HG02571 (cell line): ENCODE data around the gene RNPS1.
"Not testable (repeated sequence)": the region's sequence is repeated elsewhere in the genome, so short reads cannot be mapped to it uniquely, and the experiment has no call there.

Source experiments
- ATAC-seq: cut with Tn5 transposase; IDR thresholded peaks from one replicate; pipeline ENCODE4 v1.9.1; 2021; ENCODE audit warnings: mild to moderate bottlenecking, moderate library complexity; ENCODE audit not compliant: unreplicated experiment

Gene RNPS1

DNA sequence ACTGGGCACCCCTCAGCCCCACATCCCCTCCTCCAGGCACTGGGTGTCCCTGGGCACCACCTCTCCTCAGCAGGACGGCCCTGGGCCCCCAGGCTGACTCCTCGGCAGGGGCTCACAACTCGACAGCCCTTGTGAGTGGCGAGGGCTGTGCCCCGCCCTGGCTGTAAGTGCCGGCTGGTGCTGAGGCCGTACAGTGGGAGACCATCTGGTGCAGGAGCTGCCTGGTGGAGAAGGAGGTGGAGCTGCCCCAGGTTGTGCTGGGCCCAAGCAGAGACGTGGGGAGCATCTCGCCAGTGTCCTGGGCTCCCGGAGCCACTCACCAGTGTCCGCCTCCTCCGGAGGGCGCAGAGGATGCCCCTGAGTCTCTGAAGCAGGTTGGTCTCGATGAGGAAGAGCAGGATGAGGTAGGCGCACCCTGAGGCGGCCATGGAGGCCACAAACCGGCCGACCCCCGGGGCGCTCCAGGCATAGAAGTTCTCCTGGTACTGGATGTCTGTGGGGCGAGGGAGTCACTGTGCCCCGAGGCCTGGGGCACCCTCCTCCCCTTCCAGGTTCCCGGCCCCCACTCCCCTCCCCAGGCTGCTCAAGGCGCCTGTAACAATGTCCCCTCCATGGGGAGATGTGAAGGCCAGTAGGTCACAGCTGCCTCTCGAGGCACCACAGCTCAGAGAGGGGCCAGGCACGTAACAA is 15.1 kb upstream of the RNPS1 start:
- ATAC-seq, result no peak

DNA sequence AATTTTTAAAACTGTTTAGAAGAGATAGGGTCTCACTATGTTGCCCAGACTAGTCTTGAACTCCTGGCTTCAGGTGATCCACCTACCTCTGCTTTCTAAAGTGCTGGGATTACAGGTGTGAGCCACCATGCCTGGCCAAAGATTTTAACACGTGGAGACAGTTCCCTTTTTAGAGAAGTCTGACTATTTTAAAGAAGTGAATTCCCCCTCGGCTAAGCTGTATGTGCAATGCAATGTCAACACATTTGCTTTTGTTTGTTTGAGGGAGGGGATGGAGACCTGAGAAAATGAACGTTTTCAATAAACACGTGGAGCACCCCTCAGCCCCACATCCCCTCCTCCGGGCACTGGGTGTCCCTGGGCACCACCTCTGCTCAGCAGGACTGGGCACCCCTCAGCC is 14.3 kb upstream of the RNPS1 start:
- ATAC-seq, result no peak

- no peak for ATAC-seq
Measured at GRCh38 chr16:2280981-2281542, 13.1 kb upstream of the RNPS1 start.

DNA sequence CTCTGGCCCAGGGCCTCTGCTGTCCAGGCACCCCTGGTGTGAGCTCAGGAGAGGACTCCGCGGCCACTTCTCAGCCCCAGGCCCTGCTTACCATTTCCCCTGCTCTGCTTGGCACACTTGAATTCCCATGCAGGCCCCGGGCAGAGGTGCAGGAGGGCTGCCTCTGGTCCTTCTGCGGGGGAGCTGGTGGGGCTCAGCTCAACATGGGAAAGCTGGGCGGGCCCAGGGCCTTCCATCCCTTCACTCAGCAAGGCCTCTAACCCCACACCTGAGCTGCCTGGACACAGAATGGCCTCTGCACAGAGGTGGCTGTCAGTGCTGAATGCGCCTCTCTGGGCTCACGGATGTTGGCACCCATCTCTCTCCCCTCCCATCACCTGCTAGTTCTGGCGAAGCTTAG is 12.5 kb upstream of the RNPS1 start:
- ATAC-seq, result no peak

GRCh38 chr16:2278956-2279800 is 11.3 kb upstream of the RNPS1 start:
- no peak for ATAC-seq

GRCh38 chr16:2278272-2278608 is 10.3 kb upstream of the RNPS1 start:
- ATAC-seq, result no peak

- ATAC-seq, result no peak
Measured at GRCh38 chr16:2277466-2278271, 9.7 kb upstream of the RNPS1 start.

- no peak for ATAC-seq
Measured at GRCh38 chr16:2276368-2277195, 8.7 kb upstream of the RNPS1 start.

GRCh38 chr16:2275476-2276367 is 7.8 kb upstream of the RNPS1 start:
- no peak for ATAC-seq

DNA sequence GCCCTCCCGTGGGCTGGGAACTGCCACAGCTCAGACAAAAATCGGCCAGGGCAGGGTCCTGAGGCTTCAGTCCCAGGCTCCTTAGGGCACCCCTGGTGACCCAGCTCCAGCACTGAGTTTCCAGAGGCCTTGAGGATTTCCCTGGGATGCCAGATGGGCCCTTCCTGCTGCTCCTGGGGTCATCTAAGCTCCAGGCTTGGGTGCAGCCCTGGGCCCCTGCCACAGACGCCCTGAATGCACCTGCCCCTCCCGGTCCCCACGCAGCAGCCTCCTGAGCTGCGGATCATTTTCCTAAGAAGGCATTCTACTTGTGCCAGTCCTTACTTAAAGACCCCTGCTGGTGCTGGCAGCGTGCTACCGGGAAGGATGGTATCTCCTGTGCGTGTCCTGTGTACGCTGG is 6.0 kb upstream of the RNPS1 start:
- ATAC-seq, result no peak

- no peak for ATAC-seq
Measured at GRCh38 chr16:2273484-2273883, 5.6 kb upstream of the RNPS1 start.

DNA sequence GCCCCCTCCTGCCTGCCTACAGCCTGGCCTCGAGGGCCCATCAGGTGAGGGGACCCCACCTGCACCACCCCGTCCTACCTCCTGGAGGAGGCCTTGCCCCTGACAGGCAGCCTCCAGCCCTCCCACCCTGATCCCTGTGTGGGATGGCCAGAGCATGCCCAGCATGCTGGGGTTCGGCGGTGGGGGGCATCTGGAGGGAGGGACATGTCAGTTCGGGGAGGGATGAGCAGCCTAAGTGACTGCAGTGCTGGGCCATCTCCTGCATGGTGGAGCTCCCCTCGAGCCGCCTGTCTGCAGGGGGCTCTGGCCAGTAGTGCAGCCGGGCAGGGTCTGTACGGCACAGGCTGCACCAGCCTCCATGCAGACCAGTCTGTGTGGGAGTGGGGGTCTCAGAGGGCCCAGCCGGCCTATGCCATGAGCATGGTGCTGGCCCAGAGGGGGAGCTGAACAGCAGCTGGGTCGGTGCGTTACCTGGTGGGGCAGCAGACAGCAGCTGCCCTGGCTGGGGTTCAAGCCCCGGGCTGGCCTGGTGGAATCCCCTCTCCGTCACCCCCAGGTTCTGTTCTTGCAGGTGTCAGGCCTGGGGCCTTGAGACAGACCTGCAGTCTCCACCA is 4.0 kb upstream of the RNPS1 start:
- no peak for ATAC-seq

DNA sequence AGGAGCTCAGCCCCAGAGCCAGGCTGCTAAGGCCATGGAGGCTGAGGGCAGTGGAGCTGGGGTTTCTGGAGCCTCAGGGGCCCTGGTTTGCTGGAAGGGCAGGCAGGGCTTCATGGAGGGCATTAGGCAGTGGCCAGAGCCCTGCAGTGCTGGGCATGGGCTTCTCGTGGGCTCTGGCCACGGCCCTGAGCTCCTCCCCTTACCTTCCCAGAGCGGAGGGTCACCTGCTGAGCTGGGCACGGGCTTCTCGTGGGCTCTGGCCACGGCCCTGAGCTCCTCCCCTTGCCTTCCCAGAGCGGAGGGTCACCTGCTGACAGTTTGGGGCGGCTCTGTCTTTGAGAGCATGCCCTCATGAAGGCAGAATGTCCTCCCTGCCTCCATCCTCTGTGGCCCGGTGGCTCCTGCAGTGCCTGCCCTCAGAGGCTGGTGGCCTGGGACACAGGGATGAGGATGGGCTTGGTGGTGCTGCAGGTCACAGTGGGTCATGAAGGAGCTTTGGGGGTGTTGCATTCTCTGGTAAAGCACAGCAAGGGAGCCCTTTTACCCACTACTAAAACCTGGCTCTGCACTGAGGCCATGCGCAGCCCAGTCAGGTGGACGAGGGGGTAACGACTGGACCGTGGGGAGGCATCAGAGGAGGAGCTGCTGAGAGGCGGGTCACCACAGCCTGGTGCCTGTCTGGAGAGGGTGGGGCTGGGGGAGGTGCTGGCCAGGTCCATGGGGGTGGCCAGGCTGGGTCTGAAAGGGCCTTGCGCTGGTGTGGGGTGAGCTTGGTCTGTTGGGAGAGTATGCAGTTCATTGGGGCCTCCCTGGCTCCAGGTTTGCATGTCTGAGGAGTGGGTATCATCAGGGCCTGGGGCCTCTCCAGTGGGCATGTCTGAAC is 2.9 kb upstream of the RNPS1 start:
- ATAC-seq, result no peak

- no peak for ATAC-seq
Measured at GRCh38 chr16:2270070-2270462, 2.1 kb upstream of the RNPS1 start.

- ATAC-seq, result peak; percentile 61
Measured at GRCh38 chr16:2267505-2267912, 417 bp downstream of the RNPS1 start.

- not testable (repeated sequence) for ATAC-seq
Measured at GRCh38 chr16:2266887-2267286, 1.0 kb downstream of the RNPS1 start.

DNA sequence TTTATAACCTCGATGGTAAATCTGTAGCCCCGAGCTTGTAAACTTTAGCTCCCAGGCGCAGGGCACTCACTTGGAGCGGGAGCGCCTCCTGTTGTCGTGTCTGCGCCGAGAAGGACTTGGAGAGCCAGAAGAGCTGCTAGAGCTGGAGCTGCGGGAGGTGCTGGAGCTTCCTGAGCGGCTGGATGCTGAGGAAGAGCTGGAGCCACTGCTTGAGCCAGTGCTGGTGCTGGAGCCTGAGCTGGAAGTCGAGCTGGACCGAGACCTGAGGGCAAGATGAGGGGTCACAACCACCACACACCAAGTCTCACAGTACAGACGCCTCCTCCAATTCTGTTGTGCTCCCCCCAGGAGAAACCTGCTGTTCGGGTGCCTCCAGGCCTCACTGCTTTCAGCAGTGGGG is 4.9 kb downstream of the RNPS1 start:
- ATAC-seq, result not testable (repeated sequence)

DNA sequence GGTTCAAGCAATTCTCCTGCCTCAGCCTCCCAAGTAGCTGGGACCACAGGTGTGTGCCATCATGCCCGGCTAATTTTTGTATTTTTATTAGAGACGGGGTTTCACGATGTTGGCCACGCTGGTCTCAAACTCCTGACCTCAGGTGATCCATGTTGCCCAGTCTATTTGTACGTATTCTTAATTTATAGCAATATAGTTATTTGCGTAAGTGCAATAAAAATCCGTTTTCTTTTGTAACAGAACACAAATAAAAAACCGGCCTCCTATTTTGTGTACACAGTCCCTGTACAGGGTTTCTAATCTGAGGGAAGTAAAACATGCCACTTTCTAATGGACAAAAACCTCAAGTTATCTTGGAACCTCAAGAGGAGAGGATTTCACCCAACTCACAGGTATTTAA is 7.7 kb downstream of the RNPS1 start:
- no peak for ATAC-seq
